Esophagus muscularis mucosa (tissue), 3 donors: ENCODE results near the gene UNC119B.

ENCODE experiments used
- CTCF ChIP-seq, 3 experiments: fragments of 200-600 bp in 2 of 3; fragments of 450-650 bp in 1 of 3; sonication (generic) in 2 of 3; IDR thresholded peaks; one replicate each; pipeline ENCODE4 v1.5.1; 2017 to 2019; ENCODE audit warnings: antibody characterized with exemption in 3 of 3, mild to moderate bottlenecking in 2 of 3, moderate library complexity in 1 of 3
- POLR2A ChIP-seq: fragments of 450-650 bp; IDR thresholded peaks from one replicate; pipeline ENCODE4 v1.6.1; 2017; ENCODE audit warnings: antibody characterized with exemption, moderate library complexity, mild to moderate bottlenecking, low read depth

GRCh38 chr12:120754792-120755191 lies 44.5 kb downstream of the UNC119B start:
- TF ChIP-seq CTCF (IDR thresholded peaks at IDR 0.05) (no peak), POLR2A (no peak)
